GM18868 (cell line): ENCODE results near the gene PCGF2.

Experiments
- ATAC-seq: cut with Tn5 transposase; IDR thresholded peaks from one replicate; pipeline ENCODE4 v1.9.1; 2021; ENCODE audit warnings: mild to moderate bottlenecking, moderate library complexity; ENCODE audit not compliant: unreplicated experiment

The PCGF2 gene

GRCh38 chr17:38751808-38752307 lies 3.7 kb upstream of the PCGF2 start:
- ATAC-seq: peak; percentile 5

DNA sequence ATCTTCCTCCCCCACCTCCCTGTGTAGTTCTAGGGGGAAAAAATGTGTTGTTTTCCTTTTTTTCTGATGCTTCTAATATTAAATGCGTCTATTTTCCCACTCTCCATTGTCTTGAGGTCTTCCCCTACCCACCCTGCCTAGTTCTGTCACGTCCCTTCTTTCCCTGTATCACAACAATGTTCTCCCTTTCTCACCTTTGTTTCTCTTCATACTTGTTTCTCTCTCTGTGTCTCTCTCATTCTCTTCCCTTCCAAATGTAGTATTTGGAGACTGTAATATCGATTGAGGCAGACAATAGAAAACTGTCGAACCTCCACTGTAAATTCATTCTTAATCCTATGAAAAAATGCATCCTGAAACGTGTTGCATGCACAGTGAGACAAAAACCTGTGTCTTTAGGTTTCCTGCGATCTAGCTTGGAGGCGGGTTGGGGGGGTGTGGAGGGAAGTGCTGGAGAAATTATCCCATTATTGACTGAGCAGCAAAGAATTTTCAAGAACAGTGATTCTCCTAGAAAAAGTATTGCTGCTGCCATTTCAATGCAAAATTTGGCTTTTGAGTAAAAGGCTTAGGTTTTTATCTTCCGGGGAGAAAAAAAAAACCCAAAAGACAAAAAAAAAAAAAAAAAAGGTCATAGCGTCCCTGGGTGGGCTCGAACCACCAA lies 3.1 kb upstream of the PCGF2 start:
- ATAC-seq: no peak

- no peak for ATAC-seq
These were observed 2.4 kb upstream of the PCGF2 start for GRCh38 chr17:38750312-38751121.

GRCh38 chr17:38750044-38750311 lies 1.8 kb upstream of the PCGF2 start:
- no peak for ATAC-seq

- no peak for ATAC-seq
These were observed 1.3 kb upstream of the PCGF2 start for GRCh38 chr17:38749223-38750043.

DNA sequence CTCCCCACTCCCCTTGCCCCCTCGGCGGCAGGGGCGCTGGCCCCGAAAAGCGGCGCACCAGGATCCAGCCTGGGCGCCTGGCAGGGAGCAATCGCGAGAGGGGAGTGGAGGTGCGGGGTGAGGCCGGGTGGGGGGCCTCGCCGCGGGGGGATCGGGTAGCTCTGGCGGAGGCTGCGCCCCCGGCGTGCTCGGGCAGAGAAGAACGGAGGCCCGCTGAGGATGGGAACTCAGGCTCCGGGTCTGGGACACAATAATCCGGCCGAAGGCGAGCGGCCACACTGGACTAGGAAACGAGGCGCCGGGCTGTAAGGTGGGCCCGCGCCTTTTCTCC lies 721 bp upstream of the PCGF2 start:
- ATAC-seq: no peak

DNA sequence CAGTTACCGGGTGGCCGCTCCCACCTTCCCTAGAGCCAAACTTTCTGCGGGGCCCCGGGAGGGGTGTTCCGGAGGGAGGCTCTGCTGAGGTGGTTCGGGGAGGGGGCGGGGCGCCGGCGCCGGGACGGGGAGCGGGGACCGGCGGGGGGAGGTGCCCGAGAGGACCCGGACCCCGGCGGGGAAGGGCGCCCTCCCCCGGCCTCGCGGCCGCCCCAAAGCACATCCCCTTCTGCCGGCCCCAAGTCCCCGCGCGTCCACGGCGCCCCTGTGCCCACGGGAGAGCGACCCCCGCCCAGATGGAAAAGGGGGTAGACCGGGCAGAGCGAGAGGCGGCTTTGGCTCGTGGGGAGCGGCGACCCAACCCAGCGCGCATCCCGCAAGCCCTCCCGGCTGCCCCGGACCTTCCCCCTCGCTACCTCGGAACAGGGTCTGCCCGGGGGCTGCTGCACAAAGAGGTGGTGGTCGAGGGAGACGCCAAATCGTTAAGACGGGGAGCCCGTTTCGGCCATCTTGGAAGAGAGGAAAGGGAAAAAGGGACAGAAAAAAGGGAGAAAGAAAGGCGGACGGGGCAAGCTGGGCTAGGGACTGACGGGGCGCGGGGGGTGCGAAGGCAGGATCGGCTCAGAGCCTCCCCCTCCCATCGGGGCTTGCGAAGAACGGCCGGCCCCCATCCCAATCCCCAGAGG lies 530 bp downstream of the PCGF2 start:
- ATAC-seq: no peak

GRCh38 chr17:38746849-38747462 lies 1.2 kb downstream of the PCGF2 start:
- ATAC-seq: no peak

- ATAC-seq: no peak
These were observed 1.9 kb downstream of the PCGF2 start for GRCh38 chr17:38746004-38746848.

- ATAC-seq: no peak
These were observed 2.6 kb downstream of the PCGF2 start for GRCh38 chr17:38745545-38745944.

- no peak for ATAC-seq
These were observed 4.5 kb downstream of the PCGF2 start for GRCh38 chr17:38743556-38744171.

GRCh38 chr17:38742411-38743308 lies 5.5 kb downstream of the PCGF2 start:
- ATAC-seq: no peak

- no peak for ATAC-seq
These were observed 6.2 kb downstream of the PCGF2 start for GRCh38 chr17:38741921-38742410.

GRCh38 chr17:38741461-38741860 lies 6.7 kb downstream of the PCGF2 start:
- no peak for ATAC-seq

DNA sequence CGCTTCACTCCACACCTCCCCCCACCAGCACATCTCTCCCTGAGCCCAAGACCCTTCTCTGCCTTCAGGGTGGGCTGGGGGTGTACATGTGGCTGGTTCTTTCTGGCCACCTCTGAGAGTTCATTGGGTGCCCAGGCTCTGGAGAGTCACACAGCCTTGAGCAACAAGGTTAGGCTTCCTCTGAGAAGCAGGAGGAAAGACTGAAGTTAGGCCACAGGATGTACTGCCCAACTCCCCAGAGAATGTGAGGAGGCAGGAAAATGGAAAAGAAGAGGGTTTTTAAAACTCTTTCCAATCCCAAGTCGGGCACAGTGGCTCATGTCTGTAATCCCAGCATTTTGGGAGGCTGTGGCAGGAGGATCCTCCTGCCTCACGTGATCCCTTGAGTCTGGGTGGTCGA lies 7.3 kb downstream of the PCGF2 start:
- no peak for ATAC-seq

DNA sequence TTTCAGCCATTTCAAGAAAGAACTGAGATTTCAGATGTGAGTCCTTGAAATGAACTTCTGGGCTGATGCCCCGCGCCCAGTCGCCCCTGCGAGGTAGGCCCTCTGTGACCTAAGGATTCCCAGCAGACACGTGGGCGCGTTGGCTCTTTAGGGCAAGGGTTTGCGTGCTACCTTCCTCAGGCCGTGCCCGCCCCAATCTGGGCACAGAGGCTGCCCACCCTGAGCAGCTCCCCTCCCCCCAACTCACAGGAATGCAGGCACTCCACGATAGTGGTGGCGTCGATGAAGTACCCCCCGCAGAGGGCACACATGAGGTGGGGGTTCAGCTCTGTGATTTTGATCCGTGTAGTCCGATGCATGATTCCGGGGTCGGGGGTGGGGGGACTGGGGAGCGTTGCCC lies 8.1 kb downstream of the PCGF2 start:
- no peak for ATAC-seq

DNA sequence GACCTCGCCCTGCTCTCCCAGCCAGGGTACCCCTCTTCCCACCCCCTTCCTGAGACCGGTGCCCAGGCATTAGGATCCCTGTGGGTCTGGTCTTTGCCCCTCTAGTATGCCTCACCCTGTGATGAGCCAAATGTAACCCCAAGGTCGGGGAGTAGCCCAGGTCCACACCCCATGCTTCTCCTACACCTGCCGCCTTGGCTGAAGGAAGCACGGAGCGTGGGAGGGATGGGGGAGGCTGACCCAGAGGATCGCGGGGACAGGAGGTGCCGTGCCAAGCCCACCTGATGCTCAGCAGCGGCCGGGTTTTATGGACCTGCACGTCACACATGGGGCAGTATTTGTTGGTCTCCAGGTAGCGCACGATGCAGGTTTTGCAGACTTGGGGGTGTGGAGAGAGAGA lies 8.8 kb downstream of the PCGF2 start:
- ATAC-seq: no peak

DNA sequence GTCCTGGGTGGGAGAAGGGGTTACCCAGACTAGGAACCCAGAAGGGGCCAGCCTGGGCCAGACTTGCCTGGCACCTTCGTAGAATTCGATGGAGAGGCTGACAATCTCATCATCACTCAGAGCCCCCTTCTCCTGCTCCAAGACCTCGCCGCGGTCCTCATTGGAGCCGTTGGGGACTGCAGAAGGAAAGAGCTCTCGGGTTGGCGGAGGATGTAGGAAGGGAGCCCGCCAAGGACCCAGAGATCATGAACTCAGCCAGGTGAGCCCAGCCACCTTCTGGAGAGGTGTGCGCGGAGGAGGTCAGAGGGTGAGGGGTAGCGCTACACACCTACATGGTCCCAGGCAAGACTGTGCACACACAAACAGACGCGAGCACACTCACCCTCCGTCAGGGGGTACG lies 9.4 kb downstream of the PCGF2 start:
- ATAC-seq: no peak
